Activated naive CD4-positive, alpha-beta T cell (primary cell): ENCODE data around the gene VAC14.

Source experiments
- DNase-seq, 4 experiments: peaks; one replicate each; lab custom pipeline; 2025; lab: John Stamatoyannopoulos, UW

VAC14 gene

GRCh38 chr16:70764632-70765031 lies 36.3 kb downstream of the VAC14 start:
- DNase-seq: no peak

GRCh38 chr16:70760221-70760620 lies 40.7 kb downstream of the VAC14 start:
- DNase-seq: no peak

- DNase-seq: no peak
Observed at GRCh38 chr16:70759666-70760065, 41.3 kb downstream of the VAC14 start.

- no peak for DNase-seq
Observed at GRCh38 chr16:70758786-70759185, 42.2 kb downstream of the VAC14 start.

GRCh38 chr16:70757183-70757582 lies 43.8 kb downstream of the VAC14 start:
- no peak for DNase-seq

- DNase-seq: no peak
Observed at GRCh38 chr16:70756071-70756470, 44.9 kb downstream of the VAC14 start.

GRCh38 chr16:70754851-70755600 lies 45.9 kb downstream of the VAC14 start:
- DNase-seq: no peak

GRCh38 chr16:70754371-70754770 lies 46.6 kb downstream of the VAC14 start:
- no peak for DNase-seq

- DNase-seq: no peak
Observed at GRCh38 chr16:70753694-70754325, 47.1 kb downstream of the VAC14 start.

- DNase-seq: no peak
Observed at GRCh38 chr16:70753228-70753627, 47.7 kb downstream of the VAC14 start.

GRCh38 chr16:70752426-70752825 lies 48.5 kb downstream of the VAC14 start:
- DNase-seq: no peak

- no peak for DNase-seq
Observed at GRCh38 chr16:70751593-70751992, 49.4 kb downstream of the VAC14 start.

- no peak for DNase-seq
Observed at GRCh38 chr16:70750893-70751467, 50.0 kb downstream of the VAC14 start.

- DNase-seq: no peak
Observed at GRCh38 chr16:70749681-70750601, 51.0 kb downstream of the VAC14 start.

GRCh38 chr16:70749006-70749678 lies 51.8 kb downstream of the VAC14 start:
- no peak for DNase-seq

GRCh38 chr16:70747703-70748631 lies 53.0 kb downstream of the VAC14 start:
- no peak for DNase-seq

GRCh38 chr16:70746708-70747424 lies 54.1 kb downstream of the VAC14 start:
- DNase-seq: no peak

GRCh38 chr16:70746040-70746707 lies 54.8 kb downstream of the VAC14 start:
- DNase-seq: no peak

- DNase-seq: no peak
Observed at GRCh38 chr16:70745536-70746025, 55.4 kb downstream of the VAC14 start.
